ENCODE results near the gene ERVFRD-1.
"Not testable (repeated sequence)": the region's sequence is repeated elsewhere in the genome, so short reads cannot be mapped to it uniquely, and the experiment has no call there.

ERVFRD-1 gene

DNA sequence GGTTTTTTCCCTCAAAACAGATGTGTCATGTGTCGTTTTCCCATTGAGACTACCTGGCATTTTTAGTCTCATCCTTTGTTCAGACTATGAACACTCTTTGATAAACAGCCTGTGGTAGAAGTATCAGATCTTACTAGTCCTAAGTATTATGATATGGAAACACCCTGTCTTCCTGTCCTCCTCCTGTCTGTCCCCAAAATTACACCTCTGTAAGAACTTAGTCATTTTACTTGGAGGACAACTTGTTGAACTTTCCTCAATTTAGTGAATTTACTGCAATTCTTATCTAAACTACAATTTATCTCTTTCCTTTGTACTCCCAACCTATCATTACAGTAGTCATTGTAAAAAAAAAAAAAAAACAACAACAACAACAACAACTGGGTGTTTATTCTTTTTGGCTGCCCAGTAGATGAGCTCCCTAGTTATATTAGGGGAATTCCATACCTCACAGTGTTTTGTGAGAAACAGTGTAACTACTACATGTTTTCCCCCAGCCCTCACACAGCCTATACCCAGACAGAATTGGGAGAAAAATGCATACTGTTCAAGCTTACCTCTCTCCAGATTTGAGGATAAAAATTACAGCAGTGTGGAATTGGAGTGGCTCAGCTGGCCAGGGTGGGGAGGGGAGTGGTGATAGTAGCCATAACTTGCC, 18.5 kb upstream of the ERVFRD-1 start:
- no peak for DNase-seq

DNA sequence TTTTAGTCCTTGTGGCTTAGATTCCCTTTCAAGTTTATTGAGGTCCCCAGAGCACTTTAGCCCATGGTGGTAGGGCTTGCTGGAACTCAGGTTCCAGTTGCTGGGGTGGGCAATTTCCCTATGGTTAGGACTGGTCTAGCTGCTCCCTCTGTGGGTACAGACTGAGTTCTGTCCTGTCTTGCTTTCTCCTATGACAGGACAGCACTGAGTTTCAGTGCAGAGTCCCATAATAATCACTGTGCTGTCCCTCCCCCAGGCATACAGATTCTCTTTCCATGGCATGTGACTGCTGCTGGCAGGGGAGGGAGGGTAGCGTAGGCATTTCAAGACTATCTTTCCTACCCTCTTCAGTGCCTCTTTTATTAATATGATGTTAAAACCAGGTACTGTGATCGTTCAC, 17.1 kb upstream of the ERVFRD-1 start:
- DNase-seq: no peak

- DNase-seq: peak; percentile 30
Observed at GRCh38 chr6:11126876-11127275, 15.4 kb upstream of the ERVFRD-1 start.

- no peak for DNase-seq
Observed at GRCh38 chr6:11123978-11124377, 12.5 kb upstream of the ERVFRD-1 start.

GRCh38 chr6:11122380-11122779, 10.9 kb upstream of the ERVFRD-1 start:
- no peak for DNase-seq

- peak; percentile 45 for DNase-seq
Observed at GRCh38 chr6:11121851-11122250, 10.3 kb upstream of the ERVFRD-1 start.

DNA sequence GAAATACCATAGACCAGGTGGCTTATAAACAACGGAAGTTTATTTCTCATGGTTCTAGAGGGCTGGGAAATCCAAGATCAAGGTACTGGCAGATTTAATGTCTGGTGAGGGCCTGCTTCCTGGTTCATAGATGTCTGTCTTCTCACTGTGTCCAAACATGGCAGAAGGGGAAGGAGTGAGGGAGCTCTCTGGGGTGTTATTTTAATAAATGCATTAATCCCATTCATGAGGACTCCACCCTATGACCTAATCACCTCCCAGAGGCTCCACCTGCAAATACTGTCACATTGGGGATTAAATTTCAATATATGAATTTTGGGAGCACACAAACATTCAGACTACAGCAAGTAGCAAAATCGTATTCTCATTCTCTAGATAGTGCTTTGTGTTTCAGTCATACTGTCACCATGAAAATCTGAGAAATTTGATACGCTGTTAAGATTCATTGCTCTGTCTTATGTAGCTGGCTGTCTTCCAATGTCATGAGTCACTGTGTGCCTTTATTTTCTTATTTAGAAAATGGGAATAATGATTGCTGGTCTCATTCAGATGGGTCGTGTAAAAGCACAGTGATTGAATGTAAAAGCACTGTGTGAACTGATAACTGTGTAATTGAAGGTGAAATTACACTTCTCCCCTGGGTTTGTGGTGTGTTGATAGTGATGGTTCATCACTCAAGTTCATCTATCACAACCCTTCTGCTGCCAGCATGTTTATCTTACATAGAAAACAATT, 8.9 kb upstream of the ERVFRD-1 start:
- DNase-seq: peak; percentile 51

GRCh38 chr6:11115808-11116536, 4.4 kb upstream of the ERVFRD-1 start:
- peak; percentile 22 for DNase-seq

- DNase-seq: peak; percentile 82
Observed at GRCh38 chr6:11113038-11113437, 1.5 kb upstream of the ERVFRD-1 start.

DNA sequence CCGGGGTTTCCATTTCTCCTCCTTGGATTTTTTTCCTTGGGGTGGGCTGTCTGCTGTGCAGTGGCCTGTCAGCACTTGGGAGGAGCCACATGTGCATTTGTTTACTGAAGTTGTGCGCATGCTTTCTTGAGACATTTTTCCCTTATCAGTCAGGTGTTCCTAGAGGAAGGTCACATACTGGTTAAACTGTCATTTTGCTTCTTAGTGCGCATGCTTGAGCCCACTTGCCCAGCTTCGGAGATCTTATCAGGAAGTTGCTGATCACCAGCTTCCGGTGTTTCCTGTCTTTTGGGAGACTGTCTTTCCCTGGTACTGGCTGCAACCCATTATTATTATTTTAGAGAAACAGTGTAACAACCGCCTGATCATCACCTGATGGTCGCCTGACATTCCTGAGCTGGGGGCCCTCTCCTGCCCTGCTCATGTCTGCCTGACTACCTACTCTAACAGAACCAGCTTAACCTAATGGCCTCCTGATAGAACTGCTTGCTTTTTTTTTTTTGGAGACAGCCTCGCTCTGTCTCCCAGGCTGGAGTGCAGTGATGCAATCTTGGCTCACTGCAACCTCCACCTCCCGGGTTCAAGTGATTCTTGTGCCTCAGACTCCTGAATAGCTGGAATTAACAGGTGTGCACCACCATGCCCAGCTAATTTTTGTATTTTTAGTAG, 378 bp upstream of the ERVFRD-1 start:
- DNase-seq: no peak

DNA sequence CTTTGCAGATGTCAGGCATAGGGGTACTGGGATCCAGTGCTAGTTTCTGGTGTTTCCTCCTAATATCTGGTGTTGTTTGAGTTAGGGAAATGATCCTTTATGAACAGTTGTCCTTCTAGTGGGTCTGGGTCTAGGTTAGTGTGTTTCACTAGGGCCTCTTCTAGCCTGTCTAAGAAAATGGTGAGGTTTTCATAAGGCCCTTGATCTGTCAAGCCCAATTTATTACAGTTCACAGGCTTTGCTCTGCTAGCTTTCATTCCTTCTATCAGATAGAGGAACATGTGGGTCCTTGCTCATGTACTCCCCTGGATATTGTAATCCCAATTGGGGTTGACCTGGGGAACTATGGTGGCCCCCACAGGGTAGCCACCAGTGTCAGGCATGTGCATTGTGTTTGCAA, 2.8 kb downstream of the ERVFRD-1 start:
- DNase-seq: no peak

DNA sequence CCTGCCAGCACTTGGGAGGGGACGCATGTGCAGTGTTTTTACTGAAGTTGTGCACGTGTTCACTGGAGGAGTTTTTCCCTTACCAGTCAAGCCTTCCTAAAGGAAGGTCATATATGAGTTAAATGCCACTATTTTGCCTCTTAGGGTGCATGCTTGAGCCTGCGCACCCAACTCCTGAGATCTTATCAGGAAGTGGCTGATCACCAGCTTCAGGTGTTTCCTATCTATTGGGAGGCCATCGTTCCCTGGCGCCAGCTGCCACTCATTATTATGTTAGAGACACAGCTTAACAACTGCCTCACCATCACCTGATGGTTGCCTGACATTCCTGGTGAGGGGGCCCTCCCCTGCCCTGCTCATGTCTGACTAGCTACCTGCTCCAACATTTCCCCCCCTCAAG, 8.5 kb downstream of the ERVFRD-1 start:
- DNase-seq: no peak

GRCh38 chr6:11101417-11101816, 10.1 kb downstream of the ERVFRD-1 start:
- no peak for DNase-seq

GRCh38 chr6:11098004-11098403, 13.5 kb downstream of the ERVFRD-1 start:
- DNase-seq: no peak

DNA sequence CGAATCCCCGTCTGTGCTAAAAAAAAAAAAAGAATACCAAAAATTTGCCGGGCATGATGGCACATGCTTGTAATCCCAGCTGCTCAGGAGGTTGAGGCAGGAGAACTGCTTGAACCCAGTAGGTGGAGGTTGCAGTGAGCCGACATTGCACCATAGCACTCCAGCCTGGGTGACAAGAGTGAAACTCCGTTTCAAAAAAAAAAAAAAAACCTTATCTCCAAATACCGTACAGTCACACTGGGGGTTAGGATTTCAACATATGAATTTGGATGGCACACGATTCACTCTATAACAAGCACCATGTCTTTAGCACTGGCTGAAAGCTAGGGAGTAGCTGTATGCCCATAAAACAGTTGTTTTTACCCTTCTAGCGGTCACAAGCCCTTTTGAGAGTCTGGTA, 14.0 kb downstream of the ERVFRD-1 start:
- DNase-seq: no peak

- peak; percentile 61 for DNase-seq
Observed at GRCh38 chr6:11096109-11096508, 15.4 kb downstream of the ERVFRD-1 start.

GRCh38 chr6:11094941-11095340, 16.6 kb downstream of the ERVFRD-1 start:
- no peak for DNase-seq

DNA sequence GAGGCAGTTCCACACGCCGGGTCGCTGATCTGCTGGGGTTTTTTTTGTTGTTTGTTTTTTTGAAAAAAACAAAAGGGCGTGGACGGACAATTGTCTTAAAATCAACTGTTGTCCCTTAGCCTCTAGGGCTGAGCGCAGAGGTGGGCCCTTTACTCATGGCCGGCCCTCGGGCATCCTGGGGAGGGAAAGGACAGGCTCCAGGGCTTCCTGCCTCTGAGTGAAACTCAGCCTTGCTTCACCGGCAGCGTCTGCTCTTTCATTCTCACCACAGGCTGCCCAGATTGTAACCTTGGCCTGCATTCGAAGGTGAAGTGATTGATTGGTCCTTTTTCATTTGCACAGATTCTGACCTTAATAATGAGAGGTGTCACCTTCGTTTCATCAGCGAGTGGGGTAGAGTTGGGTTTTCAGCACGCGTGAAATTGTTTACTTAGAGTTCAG, 17.1 kb downstream of the ERVFRD-1 start:
- DNase-seq: peak; percentile 41

DNA sequence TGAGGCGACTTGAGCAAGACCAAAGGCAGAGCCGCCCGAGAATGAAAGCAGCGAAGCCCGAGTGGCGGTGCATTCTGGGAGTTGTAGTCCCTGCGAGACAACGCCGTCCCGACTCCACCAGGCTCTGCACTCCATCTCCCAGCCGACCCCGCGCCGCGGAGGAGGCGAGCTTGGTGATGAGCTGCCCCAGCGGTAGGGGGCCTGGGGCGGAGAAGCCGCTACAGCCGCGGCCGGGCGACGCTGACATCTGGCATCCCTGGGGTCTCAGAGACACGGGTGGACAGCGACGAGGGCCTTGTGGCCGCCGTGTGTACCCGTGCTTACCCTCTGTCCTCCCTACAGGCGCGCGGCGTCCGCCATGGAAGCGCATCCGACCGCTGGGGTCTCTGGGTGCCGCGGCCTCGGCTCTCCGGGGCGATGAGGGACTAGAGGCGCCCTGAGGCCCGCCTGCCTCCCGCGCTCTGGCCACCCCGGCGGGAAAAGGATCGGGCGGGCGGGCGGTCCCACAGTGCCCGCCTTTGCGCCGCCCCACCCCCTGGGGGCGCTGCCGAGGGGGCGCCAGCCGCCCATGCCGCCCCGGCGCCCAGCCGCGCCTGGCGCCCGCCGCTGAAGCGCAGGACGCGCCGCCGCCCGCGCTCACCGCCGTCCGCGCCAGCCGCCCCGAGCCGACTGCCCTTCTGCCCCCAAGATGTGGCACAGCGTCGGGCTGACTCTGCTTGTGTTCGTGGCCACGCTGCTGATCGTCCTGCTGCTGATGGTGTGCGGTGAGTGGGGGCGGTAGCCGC, 17.7 kb downstream of the ERVFRD-1 start, which contains the start of gene SMIM13:
TSS of gene SMIM13 (plus strand) at position 209 of the 785 bp plus-strand sequence. CDS start at position 689, 480 bp downstream.
- DNase-seq: peak; percentile 99

DNA sequence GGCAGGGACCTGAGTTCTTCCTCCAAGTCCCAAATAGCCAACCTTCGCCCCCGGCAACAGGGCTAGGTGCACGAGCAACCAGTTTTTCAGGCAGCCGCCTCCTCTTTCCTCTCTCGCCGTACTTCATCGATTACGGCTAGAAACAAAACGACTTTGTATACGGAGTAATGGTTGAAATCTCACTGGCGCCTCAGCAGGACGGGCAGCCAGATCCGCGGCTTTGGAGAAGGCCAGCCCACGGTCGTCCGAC, 18.2 kb downstream of the ERVFRD-1 start:
- DNase-seq: no peak

DNA sequence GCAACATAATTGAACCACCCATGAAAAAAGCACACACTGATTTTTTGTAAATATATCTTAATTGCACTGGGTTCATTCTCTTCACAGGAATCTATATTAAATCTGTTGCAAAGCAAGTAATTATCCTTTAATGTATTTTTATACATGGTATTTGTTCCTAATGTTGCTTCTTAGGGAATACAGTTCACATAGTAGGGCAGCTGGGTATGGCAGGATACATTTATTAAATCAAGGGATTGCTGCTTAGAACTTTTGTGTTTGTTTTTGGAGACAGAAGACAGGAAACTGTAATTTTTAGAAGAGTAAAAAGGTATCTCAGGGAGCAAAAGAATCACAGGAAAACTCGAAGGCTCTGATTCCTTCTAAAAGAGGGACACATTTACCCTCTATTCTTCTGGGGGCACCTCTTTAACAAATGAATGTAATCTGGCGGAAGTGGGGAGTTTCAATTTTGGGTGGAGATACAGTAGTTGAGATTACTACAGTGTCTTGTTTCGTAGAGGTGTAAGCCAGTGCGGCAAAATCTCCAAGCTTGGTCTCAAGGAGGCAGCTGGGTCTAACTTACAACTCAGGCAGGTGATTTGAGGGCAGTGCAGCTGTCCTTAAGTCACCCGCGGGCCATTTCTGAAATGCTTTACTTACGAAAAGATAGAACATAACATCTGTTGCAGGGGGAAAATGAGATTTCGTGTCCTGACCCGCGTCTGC, 18.7 kb downstream of the ERVFRD-1 start:
- DNase-seq: no peak

GRCh38 chr6:11091141-11091540, 20.4 kb downstream of the ERVFRD-1 start:
- not testable (repeated sequence) for DNase-seq

Data from fibroblast of skin of scalp (primary cell).